GM12801 (cell line): ENCODE results near the gene PSMC1.

Experiments
- CTCF ChIP-seq: IDR thresholded peaks from one replicate; pipeline ENCODE4 v1.5.1; 2011; ENCODE audit warnings: control low read depth; ENCODE audit not compliant: insufficient read length; ENCODE audit errors: extremely low read depth

Gene PSMC1

GRCh38 chr14:90300611-90301047 lies 44.3 kb downstream of the PSMC1 start:
- TF ChIP-seq CTCF = no peak

- TF ChIP-seq CTCF = no peak
Measured at GRCh38 chr14:90301122-90301521, 44.8 kb downstream of the PSMC1 start.

GRCh38 chr14:90301668-90302090 lies 45.3 kb downstream of the PSMC1 start:
- TF ChIP-seq CTCF = no peak

- no peak for TF ChIP-seq CTCF
Measured at GRCh38 chr14:90302529-90303303, 46.4 kb downstream of the PSMC1 start.

GRCh38 chr14:90303473-90303872 lies 47.1 kb downstream of the PSMC1 start:
- no peak for TF ChIP-seq CTCF

- TF ChIP-seq CTCF = no peak
Measured at GRCh38 chr14:90304502-90304901, 48.1 kb downstream of the PSMC1 start.

GRCh38 chr14:90305176-90305601 lies 48.8 kb downstream of the PSMC1 start:
- no peak for TF ChIP-seq CTCF
